ENCODE data around the gene PACSIN2. TPM values are rescaled to one million over a fixed set of nuclear protein-coding genes. Genes with fewer than 3 reads are reported as not detected.

PACSIN2 gene
- total and polyA plus RNA-seq, 2 of the 13 experiments (the other 11 are each of a cell fraction or from before 2014, with no cell fraction given): 54.1 to 68.8 TPM

- TF ChIP-seq EP300 (IDR thresholded peaks at IDR 0.05; ENCODE audit: low read depth in 2 of 2, low read length in 2 of 2) (peak in 1 of 2 experiments; percentile 87; a peak in 2 of 4 replicates), EP300 (CRISPR knock-in tag; IDR thresholded peaks at IDR 0.05; ENCODE audit: borderline replicate concordance) (no peak), ZFYVE20 (CRISPR knock-in tag; IDR thresholded peaks at IDR 0.05; ENCODE audit: borderline replicate concordance, low read depth) (no peak), ZNF232 (CRISPR knock-in tag; IDR thresholded peaks at IDR 0.05; ENCODE audit: borderline replicate concordance) (peak; percentile 71; the same call in 1 of the 2 replicates), ARID5B (CRISPR knock-in tag; IDR thresholded peaks at IDR 0.05) (peak; percentile 92), ZMAT3 (CRISPR knock-in tag; conservative IDR thresholded peaks at IDR 0.05) (peak; percentile 75), NFIC (IDR thresholded peaks at IDR 0.05; ENCODE audit: low read length) (peak; percentile 61; the same call in 1 of the 2 replicates), TRIM22 (IDR thresholded peaks at IDR 0.05) (no peak), ELF4 (CRISPR knock-in tag; IDR thresholded peaks at IDR 0.05; ENCODE audit: borderline replicate concordance) (0 out of 2 replicates have a peak, but pooled peaks have one; percentile 53), NFE2L2 (IDR thresholded peaks at IDR 0.05; ENCODE audit: low read length) (no peak), SNAPC5 (CRISPR knock-in tag; IDR thresholded peaks at IDR 0.05; ENCODE audit: borderline replicate concordance) (no peak), ZNF30 (CRISPR knock-in tag; IDR thresholded peaks at IDR 0.05) (no peak), KDM1A (CRISPR knock-in tag; IDR thresholded peaks at IDR 0.05) (peak; percentile 83), PRDM10 (CRISPR knock-in tag; IDR thresholded peaks at IDR 0.05; ENCODE audit: low read depth) (peak; percentile 81; the same call in 1 of the 2 replicates), BCL6 (CRISPR knock-in tag; IDR thresholded peaks at IDR 0.05) (peak; percentile 99), GABPB1 (CRISPR knock-in tag; IDR thresholded peaks at IDR 0.05) (no peak; the same call in 1 of the 2 replicates), RORA (CRISPR knock-in tag; IDR thresholded peaks at IDR 0.05) (no peak), PREB (CRISPR knock-in tag; IDR thresholded peaks at IDR 0.05) (no peak), DR1 (CRISPR knock-in tag; IDR thresholded peaks at IDR 0.05) (no peak), ZNF841 (CRISPR knock-in tag; IDR thresholded peaks at IDR 0.05; ENCODE audit: borderline replicate concordance) (no peak)
These were observed 3.7 kb upstream of the PACSIN2 start (continued) for GRCh38 chr22:43018615-43019014.
